Loucy (cell line): ENCODE data around the gene RAB6A.
"Not testable (repeated sequence)": the region's sequence is repeated elsewhere in the genome, so short reads cannot be mapped to it uniquely, and the experiment has no call there.

Experiments used
- H2AFZ ChIP-seq: fragments of 200-600 bp; sonication (generic); 2 replicates; pipeline ENCODE4 v1.6.0; 2016; ENCODE audit warnings: antibody characterized with exemption, mild to moderate bottlenecking, low read length, moderate library complexity
- H3F3A ChIP-seq: fragments of 200-600 bp; 2 replicates; pipeline ENCODE4 v1.6.0; 2016; ENCODE audit warnings: antibody characterized with exemption, low read depth, mild to moderate bottlenecking
- H3K27me3 ChIP-seq: fragments of 200-600 bp; sonication (generic); 2 replicates; pipeline ENCODE4 v1.6.1; 2014; ENCODE audit warnings: low read length, mild to moderate bottlenecking; ENCODE audit not compliant: insufficient read depth, poor library complexity, severe bottlenecking
- H3K36me3 ChIP-seq: fragments of 200-600 bp; sonication (generic); 2 replicates; pipeline ENCODE4 v1.6.1; 2016; ENCODE audit warnings: low read length; ENCODE audit not compliant: insufficient read depth
- H3K4me1 ChIP-seq: fragments of 200-600 bp; sonication (generic); 2 replicates; pipeline ENCODE4 v1.5.1; 2014; ENCODE audit warnings: low read length, mild to moderate bottlenecking; ENCODE audit not compliant: insufficient read depth, poor library complexity, severe bottlenecking
- H3K4me2 ChIP-seq: fragments of 200-600 bp; sonication (generic); 2 replicates; pipeline ENCODE4 v1.6.0; 2014; ENCODE audit warnings: antibody characterized with exemption, low read length, low read depth, mild to moderate bottlenecking; ENCODE audit not compliant: poor library complexity, severe bottlenecking
- H3K4me3 ChIP-seq: fragments of 200-600 bp; sonication (generic); 2 replicates; pipeline ENCODE4 v1.5.1; 2014; ENCODE audit warnings: low read length, mild to moderate bottlenecking, mixed read lengths; ENCODE audit not compliant: poor library complexity, severe bottlenecking
- H3K79me2 ChIP-seq: fragments of 200-600 bp; sonication (generic); 2 replicates; pipeline ENCODE4 v1.6.1; 2014; ENCODE audit warnings: low read length; ENCODE audit not compliant: insufficient read depth
- H3K9ac ChIP-seq: fragments of 200-600 bp; sonication (generic); 2 replicates; pipeline ENCODE4 v1.6.0; 2014; ENCODE audit warnings: mild to moderate bottlenecking, low read depth, low read length, moderate library complexity; ENCODE audit not compliant: poor library complexity, severe bottlenecking
- H3K9me2 ChIP-seq: fragments of 200-600 bp; sonication (generic); replicated peaks from 2 replicates; pipeline ENCODE4 v1.6.1; 2016; ENCODE audit warnings: low read depth, low read length, mixed read lengths
- H3K9me3 ChIP-seq: fragments of 200-600 bp; sonication (generic); 2 replicates; pipeline ENCODE4 v1.6.1; 2014; ENCODE audit warnings: mild to moderate bottlenecking, antibody characterized with exemption, low read length, low read depth; ENCODE audit not compliant: insufficient read depth
- H4K20me1 ChIP-seq: fragments of 200-600 bp; sonication (generic); 2 replicates; pipeline ENCODE4 v1.6.0; 2014; ENCODE audit warnings: antibody characterized with exemption, low read length, mild to moderate bottlenecking; ENCODE audit not compliant: insufficient read depth, poor library complexity, severe bottlenecking
- CTCF ChIP-seq: fragments of 200-600 bp; sonication (generic); conservative IDR thresholded peaks from 2 replicates; pipeline ENCODE4 v1.5.1; 2014; ENCODE audit warnings: mild to moderate bottlenecking, antibody characterized with exemption, low read length
- EZH2phosphoT487 ChIP-seq: fragments of 200-600 bp; IDR thresholded peaks from 2 replicates; pipeline ENCODE4 v1.6.1; 2018; ENCODE audit warnings: antibody characterized with exemption, mild to moderate bottlenecking, moderate library complexity, borderline replicate concordance

The RAB6A gene

GRCh38 chr11:73753938-73754337 lies 6.9 kb downstream of the RAB6A start:
- Histone ChIP-seq H3F3A (no peaks in the 10 kb centered on the region; the same call in 1 of the 2 replicates), H3K27me3 (no peaks in the 10 kb centered on the region), H2AFZ (no peak overlapping the region), H3K9ac (no peak overlapping the region), H3K4me3 (no peak overlapping the region), H3K4me2 (peak overlapping the region; percentile 3), H3K4me1 (peaks cover 29% of the 10 kb centered on the region), H3K9me2 (no peaks in the 10 kb centered on the region), H3K9me3 (no peaks in the 10 kb centered on the region), H4K20me1 (peaks cover 53% of the 10 kb centered on the region), H3K79me2 (peaks cover 94% of the 10 kb centered on the region), H3K36me3 (no peaks in the 10 kb centered on the region)
- TF ChIP-seq EZH2phosphoT487 (no peak), CTCF (no peak)

GRCh38 chr11:73752903-73753302 lies 8.0 kb downstream of the RAB6A start:
- no peak overlapping the region for H2AFZ ChIP-seq
- peaks cover 54% of the 10 kb centered on the region for H4K20me1 ChIP-seq
- H3K4me1 ChIP-seq = peaks cover 18% of the 10 kb centered on the region
- H3K4me3 ChIP-seq = no peak overlapping the region
- TF ChIP-seq EZH2phosphoT487 (no peak), CTCF (no peak)
- H3K36me3 ChIP-seq = no peaks in the 10 kb centered on the region; the same call in 1 of the 2 replicates
- H3K79me2 ChIP-seq = peaks cover 94% of the 10 kb centered on the region
- no peak overlapping the region for H3K9ac ChIP-seq
- no peaks in the 10 kb centered on the region; the same call in 1 of the 2 replicates for H3F3A ChIP-seq
- no peaks in the 10 kb centered on the region for H3K27me3 ChIP-seq
- H3K4me2 ChIP-seq = no peak overlapping the region
- no peaks in the 10 kb centered on the region for H3K9me2 ChIP-seq
- H3K9me3 ChIP-seq = no peaks in the 10 kb centered on the region

GRCh38 chr11:73752216-73752867 lies 8.5 kb downstream of the RAB6A start:
- Histone ChIP-seq H3K9me2 (no peaks in the 10 kb centered on the region), H3F3A (no peaks in the 10 kb centered on the region; the same call in 1 of the 2 replicates), H4K20me1 (peaks cover 49% of the 10 kb centered on the region), H3K9me3 (no peaks in the 10 kb centered on the region), H3K4me2 (peak overlapping the region; percentile 30), H3K4me3 (no peak overlapping the region), H3K4me1 (peaks cover 13% of the 10 kb centered on the region), H3K79me2 (peaks cover 94% of the 10 kb centered on the region), H2AFZ (no peak overlapping the region), H3K36me3 (no peaks in the 10 kb centered on the region; the same call in 1 of the 2 replicates), H3K9ac (no peak overlapping the region), H3K27me3 (no peaks in the 10 kb centered on the region)
- no peak for TF ChIP-seq CTCF

- Histone ChIP-seq H3K4me2 (peak overlapping the region; percentile 30), H3K4me1 (peaks cover 11% of the 10 kb centered on the region), H3K79me2 (peaks cover 95% of the 10 kb centered on the region), H4K20me1 (peaks cover 58% of the 10 kb centered on the region)
- H3K9ac ChIP-seq, H3K9me2 ChIP-seq, H3F3A ChIP-seq, H3K4me3 ChIP-seq, H3K36me3 ChIP-seq, H3K27me3 ChIP-seq, H3K9me3 ChIP-seq, H2AFZ ChIP-seq: not testable (repeated sequence)
These were observed 10.0 kb downstream of the RAB6A start for GRCh38 chr11:73750862-73751261.
